Esophagus squamous epithelium (tissue), 4 donors: ENCODE data around the gene GNG5.

Experiments
- POLR2A ChIP-seq, 4 donors: fragments of 450-650 bp; IDR thresholded peaks; one replicate each; pipeline ENCODE4 v1.6.1; 2017; ENCODE audit warnings: antibody characterized with exemption in 4 of 4, mild to moderate bottlenecking in 4 of 4, moderate library complexity in 3 of 4
- TF ChIP-seq, protein P1 (sequence below), 6 experiments: fragments of 450-650 bp in 4 of 6; fragments of 200-600 bp in 2 of 6; sonication (generic) in 2 of 6; IDR thresholded peaks; one replicate each; pipeline ENCODE4 v1.5.1; 2016 to 2019; ENCODE audit warnings: antibody characterized with exemption in 6 of 6, mild to moderate bottlenecking in 4 of 6, moderate library complexity in 4 of 6

DNA sequence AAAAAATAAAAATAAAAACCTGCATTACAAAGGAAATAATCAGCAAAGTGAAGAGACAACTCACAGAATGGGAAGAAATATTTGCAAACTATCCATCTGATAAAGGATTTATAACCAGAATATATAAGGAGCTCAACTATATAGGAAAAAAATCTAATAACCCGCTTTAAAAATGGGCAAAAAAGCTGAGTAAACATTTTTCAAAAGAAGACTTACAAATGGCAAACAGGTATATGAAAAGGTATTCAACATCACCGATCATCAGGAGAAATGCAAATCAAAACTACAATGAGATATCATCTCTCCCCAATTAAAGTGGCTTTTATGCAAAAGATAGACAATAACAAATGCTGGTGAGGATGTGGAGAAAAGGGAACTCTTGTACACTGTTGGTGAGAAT lies 3.8 kb upstream of the GNG5 start:
- TF ChIP-seq, protein P1, sequence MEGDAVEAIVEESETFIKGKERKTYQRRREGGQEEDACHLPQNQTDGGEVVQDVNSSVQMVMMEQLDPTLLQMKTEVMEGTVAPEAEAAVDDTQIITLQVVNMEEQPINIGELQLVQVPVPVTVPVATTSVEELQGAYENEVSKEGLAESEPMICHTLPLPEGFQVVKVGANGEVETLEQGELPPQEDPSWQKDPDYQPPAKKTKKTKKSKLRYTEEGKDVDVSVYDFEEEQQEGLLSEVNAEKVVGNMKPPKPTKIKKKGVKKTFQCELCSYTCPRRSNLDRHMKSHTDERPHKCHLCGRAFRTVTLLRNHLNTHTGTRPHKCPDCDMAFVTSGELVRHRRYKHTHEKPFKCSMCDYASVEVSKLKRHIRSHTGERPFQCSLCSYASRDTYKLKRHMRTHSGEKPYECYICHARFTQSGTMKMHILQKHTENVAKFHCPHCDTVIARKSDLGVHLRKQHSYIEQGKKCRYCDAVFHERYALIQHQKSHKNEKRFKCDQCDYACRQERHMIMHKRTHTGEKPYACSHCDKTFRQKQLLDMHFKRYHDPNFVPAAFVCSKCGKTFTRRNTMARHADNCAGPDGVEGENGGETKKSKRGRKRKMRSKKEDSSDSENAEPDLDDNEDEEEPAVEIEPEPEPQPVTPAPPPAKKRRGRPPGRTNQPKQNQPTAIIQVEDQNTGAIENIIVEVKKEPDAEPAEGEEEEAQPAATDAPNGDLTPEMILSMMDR (IDR thresholded peaks at IDR 0.05) = no peak
- no peak for TF ChIP-seq POLR2A (IDR thresholded peaks at IDR 0.05)
